HK-2 (cell line): ENCODE results near the gene ZNF407.
"Not testable (repeated sequence)": the region's sequence is repeated elsewhere in the genome, so short reads cannot be mapped to it uniquely, and the experiment has no call there.

Experiments
- DNase-seq: peaks from one replicate; pipeline ENCODE4 v3.0.0-alpha.2; 2018; ENCODE audit not compliant: unreplicated experiment

Gene ZNF407

DNA sequence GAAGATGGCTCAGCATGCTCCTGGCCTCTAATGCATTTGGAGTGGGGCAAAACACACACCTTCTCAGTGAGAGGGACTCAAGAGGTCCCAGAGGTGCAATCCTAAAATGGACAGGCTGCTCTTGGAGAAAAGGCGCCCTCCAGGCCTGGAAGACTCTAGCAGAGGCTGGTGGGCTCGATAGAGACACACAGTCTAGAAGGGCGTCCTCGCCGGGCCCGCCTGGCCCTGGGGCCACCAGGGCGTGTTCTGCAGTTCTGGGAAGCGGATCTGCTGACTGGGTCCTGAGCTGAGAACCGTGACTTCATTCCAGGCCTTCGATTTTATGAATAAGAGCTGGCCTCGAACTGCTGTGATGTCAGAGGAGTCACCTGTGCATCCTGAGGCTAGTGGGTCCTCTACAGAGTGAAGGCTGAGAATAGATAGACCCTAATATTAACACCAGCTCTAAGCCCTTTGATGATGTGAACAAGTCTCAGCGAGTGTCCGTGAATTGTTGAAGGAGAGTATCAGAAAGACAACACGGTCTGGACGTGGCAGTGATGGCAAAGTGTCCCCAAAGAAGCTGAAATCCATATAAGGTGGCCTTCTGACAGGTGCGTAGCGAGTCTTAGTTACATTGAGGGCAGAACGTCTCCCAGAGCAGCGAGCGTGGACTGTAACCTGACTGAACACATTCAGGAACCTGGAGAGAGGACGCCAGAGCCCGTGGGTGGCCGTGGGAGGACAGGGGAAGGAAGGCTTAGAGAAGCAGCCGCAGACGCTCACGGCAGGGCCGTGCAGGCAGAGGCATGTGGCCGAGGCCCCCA lies 474.4 kb downstream of the ZNF407 start:
- DNase-seq: no peak

DNA sequence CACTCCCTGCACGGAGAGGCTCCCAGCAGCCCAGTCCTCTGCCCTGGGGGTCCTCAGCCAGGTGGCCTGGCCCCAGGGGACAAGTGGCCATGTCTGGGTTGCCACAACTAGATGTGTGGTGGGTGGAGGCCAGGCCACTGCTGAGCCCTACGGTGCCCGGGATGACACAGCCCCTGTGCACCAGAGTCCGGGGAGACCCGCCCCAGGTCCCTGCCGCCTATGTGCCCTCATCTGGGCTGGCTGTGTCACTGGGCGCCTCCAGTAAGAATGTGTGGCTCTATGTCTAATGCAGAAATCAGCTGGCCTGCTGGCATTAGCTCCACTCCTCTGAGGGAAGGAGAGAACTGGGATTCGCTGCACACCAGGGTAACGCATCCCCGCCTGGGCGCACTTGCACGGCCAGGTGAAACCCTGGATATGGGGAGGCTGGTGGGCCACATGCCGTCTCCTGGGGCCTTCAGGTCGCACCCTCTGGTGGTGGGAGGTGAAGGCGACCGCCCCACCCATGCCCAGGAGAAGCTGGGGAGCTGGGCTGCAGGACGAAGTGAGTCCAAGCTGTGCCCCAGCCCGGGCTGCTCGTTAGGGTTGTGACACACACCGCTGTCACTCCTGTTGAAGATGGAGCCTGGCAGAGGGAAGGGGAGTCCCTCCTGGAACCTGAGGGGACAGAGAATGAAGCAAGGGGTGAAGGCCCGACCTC lies 475.2 kb downstream of the ZNF407 start:
- DNase-seq: no peak

DNA sequence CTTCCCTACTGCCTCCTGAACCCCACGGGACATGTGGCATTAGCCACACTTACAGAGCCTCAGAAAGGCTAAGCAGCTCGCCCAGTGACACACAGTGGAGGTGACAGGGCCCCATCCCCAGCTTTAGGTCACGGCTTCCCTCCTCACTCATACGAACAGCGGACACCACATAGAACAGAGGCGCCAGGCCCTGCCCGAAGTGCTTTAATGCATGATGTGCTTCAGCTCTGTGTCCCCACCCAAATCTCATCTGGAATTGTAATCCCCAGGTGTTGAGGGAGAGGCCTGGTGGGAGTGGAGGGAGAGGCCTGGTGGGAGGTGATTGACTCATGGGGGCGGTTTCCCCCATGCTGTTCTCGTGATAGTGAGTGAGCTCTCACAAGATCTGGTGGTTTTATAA lies 476.0 kb downstream of the ZNF407 start:
- DNase-seq: no peak

DNA sequence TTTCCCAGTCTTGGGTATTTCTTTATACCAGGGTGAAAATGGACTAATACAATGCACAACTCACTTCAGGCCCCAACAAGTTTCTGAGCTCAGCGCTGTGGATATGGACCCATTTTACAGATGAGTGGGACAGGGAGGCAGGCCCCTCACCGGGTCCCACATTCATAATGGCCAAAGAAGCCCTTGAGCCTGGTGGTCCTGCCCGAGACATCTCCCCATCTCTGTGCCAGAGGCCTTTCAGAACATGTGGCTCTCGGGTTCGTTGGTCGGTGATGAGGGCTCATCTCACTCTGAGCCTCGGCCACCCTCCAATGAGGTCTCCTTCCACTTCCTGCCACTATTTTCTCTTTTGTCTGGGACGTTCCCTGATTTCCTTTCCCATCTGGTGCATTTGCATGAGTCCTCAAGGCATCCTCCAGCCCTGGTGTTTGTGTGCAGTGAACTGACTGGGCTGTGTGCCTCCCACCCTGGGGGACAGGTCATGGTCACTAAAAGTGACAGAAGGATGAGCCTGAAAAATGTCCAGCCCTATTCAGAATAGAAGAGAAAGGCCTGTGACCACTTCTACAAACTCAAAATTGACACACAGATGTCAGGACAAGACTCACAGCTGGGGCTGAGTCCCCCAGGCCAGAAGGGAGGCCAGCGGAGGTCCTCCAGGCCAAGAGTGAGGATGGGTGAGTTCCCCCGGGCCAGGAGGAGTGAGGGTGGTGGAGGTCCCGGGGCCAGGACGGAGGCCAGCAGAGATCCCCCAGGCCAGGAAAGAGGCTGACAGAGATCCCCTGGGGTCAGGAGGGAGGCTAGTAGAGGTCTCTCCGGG lies 476.7 kb downstream of the ZNF407 start:
- DNase-seq: no peak

DNA sequence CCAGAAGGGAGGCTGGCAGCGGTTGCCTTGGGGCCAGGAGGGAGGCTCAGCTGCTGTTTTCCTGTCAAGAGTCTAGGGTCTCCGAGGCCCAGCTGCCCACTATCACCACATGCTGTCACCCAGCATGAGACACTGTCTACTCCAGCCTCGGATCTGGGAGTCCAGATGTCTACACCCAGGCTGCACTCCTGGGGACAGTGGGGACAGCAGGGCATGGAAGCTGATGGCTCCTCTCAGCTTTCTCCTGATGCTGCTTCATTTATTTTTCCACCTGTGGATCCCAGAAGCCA lies 477.3 kb downstream of the ZNF407 start:
- no peak for DNase-seq

DNA sequence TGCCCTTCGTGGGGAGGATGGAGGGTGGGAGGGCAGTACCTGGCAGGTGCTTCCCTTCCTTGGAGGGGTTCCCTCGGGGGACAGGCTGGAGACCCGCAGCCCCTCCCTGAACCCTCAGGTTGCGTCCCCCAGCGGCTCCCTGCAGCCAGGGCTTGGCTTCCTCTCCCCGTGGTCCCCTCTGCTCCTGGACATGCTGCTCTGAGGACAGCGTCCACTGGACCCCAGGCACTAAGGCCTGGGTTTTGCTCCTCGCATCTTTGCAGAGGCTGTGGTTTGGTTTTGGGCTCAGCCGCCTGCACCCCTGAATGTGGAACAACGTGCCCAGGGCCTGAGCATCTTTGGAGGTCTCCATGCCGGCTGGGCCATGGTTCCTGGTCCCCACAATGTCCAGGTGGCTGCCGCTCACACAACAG lies 477.8 kb downstream of the ZNF407 start:
- no peak for DNase-seq

DNA sequence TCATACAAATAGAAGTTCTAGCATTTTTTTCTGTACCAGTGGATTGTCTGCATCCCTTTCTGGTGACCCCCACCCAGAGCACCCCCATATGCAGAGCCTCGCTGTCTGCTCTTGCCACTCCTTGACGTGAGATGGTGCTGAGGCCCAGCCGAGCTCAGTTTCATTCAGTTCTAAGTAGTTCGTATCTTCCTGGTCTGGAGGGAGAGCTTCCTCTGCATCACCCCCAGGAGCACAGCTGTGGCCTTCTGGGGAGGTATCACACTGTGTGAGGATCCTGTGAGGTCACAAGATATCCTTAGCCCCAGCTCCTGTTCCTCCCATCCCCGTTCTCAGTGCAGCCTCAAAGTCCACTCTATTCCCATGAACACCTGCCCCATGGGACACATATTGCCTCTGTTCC lies 478.6 kb downstream of the ZNF407 start:
- no peak for DNase-seq

DNA sequence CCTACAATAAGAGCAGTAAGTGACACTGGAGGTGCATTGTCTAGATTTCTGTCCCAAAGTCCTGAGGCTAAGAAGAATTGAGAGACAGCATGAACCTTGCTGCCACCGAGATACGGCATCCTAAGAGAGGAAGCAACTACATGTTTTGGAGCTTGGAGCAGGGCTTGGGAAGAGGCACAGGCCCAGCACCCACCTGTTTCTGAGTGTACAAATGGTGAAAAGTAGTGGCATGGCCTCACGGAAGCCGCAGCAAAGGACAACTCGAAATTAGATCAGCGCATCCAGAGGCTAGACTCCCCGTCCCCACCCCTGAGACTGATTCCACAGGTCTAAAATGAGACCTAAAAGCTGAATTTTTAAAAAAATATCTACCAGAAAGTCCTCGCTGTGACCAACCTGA lies 483.8 kb downstream of the ZNF407 start:
- no peak for DNase-seq

DNA sequence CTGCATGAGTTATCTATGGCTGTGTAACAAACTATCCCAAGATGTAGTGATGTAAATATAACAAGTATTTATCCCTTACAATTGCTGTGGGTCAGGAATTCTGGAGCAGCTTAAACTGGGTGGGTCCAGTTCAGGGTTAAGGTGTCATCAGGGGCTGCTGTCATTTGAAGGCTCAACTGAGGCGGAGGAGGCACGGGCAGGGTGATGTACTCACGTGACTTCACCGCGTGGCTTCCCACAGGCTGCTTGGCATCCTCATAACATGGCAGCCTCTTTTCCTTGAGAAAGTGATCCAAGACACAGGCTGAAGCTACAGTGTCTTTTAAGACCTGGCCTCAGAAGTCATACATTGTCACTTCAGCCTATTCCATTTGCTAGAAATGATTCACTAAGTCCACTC lies 485.5 kb downstream of the ZNF407 start:
- DNase-seq: no peak

DNA sequence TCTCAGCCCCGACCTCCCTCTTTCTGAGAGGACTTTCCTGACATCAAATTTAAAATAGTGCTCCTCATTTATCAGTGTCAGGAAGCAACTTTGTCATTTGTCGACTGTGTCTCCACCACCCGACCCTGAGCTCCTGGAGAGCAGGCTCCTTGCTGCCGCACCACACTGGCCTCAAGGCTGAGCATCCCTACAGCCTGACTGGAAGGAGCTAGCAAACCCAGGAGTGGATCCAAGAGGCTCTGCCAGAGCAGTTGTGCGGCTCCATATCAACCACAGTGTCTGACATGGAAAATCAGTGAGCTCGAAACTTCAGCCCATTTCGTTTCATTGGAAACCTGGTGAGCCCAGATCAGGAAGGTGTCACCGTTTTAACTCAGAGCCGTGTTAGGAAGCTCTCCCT lies 486.1 kb downstream of the ZNF407 start:
- DNase-seq: no peak

DNA sequence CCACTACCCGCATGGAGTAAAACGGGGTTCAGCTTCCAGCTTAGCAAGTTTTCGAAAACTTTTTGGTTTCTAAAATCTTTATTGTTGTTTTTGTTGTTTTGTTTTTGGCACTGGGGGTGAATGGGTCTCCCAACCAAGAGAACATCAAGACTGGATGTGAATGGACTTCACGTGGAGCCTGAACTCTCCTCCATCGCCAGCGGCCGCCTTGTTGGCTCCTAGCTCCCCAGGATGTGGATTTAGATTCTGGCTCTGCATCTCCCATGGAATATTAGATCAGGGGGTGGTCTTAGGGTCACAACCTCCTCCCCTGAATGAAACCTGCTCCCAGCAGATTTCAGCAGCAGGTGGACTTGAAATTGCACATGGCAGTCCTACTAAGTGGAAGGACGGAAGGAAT lies 488.0 kb downstream of the ZNF407 start:
- DNase-seq: not testable (repeated sequence)

DNA sequence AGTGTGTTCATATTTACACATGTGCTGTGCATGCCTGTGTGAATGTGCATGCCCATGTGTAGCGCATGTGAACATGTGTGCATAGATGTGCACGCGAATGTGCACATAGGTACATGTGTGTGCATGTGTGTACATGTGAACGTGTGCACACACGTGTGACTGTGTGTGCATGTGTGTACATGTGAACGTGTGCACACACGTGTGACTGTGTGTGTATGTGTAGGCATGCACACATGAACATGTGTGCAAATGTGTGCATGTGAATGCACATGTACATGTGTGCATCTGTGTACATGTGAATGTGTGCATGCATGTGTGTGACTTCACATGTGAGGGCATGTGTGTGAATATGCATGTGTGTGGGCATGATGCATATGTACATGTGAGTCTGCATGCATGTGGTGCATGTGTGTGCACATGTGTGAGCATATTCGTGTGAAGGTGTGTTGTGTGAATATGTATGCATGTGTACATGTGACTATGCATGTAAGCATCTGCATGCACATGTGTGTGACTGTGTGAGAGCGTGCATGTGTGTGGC lies 488.9 kb downstream of the ZNF407 start:
- DNase-seq: no peak

DNA sequence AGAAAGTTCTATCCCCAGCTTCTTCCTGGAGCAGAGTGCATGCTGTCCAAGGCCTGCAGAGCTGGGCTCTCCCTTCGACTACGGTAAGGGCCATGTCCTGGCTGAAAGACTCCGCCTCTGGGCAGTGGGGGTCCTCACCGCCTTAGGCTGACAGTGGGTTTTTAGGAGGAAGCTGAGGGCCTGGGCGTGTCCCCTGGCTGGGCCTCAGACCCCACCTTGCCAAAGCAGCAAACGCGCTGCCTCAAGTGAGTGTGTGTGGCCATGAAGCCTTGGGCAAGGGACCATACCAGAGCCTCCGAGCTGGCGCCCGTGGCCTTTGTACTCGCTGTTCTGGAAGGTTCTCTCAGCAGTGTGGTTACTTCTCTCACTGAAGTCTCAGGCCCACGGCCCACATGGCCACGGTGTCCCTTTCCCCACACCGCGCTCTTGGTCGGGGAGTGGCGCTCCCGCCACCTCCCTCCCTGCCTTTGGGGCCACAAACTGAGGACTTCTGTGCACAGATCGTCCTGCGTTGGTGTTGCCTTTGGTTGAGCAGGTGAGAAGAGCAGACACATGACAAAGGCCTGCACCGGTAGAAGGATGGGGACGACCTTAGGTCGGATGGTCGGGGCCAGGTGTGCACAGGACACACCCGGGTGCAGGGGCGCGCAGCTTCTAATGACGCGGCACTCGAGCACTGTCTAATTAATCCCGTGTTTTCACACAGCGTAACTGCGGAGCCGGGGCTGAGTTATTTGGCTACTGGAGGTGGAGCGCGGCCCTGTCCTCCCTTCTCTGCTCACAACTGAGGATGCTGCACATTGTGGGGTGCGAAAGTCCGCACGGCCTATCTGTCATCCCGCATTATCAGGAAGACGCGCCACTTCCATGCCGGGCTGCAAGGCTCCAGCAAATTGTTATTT lies 489.7 kb downstream of the ZNF407 start:
- no peak for DNase-seq

DNA sequence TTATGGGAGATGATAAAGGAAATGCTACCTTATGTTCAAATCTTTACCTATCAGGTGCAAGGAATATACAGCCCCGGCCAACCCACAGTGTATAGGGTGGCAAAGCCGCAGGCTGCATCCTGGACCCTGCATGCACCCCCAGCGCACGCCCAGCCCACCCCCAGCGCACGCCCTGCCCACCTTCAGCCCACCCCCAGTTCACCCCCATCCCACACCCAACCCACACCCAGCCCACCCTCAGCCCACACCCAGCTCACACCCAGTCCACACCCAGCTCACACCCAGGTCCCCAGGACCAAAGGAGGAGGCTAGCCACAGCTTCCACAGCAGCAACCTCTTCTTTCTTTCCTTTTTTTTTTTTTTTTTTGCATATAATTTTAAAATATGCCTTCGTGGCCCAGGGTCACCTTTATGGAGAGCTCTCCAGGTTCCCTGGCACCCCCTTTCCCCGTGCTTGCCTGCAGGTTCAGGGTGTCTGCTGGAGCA lies 490.4 kb downstream of the ZNF407 start:
- no peak for DNase-seq

DNA sequence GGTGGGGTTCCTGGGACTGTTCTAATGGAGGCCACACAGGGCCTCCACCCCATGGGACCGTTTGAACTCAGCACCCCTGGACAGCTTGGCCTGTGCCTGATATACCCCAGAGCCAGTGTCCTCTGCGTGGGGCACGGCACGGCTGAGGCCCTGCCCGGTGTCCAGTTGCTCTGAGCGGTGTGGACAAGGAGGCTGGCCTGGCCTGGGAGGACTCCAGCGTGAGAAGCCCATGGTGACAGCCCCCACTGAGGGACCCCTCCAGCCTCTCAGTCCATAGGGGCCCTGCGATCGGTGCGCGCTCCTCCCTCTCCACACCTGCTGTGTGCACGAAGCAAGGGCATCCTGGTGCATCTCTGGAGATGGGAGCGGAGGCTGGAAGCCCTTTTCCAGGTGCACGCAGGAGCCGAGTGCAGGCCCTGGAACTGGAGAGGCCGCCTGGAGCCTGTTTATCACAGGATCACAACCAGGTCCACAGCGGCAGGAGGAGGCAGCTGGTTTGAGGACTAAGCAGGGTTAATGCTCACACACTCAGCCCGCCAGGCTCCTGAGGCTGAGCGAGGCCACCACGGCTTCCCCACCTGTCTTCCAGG lies 491.0 kb downstream of the ZNF407 start:
- DNase-seq: no peak

DNA sequence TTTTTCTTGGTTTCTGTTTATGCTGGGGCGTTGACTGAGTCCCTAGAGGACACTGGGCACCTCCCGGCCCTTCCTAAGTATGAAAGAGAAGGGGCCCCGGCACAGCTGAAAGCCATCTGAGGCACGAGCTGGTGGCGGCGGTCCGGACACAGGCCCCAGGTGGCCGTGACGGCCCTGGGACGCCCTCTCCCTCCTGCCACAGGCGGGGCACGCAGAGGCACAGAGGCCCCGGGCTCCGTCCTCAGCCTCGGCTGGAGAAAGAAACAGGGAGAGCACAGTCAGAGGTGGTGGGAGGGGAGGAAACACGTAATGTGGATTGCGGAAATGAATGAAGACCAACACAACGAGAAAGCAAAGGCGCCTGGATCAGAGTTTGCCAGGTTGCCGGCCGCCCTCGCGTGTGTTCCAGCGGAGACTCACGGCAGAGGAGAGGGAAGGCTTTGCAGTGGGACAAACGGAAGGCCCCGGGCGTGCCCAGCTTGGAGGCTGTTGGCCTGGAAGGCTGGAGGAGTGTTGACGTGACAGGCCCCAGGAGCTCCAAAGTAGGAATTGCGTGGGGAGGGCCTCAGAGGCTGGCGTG lies 492.2 kb downstream of the ZNF407 start:
- no peak for DNase-seq

DNA sequence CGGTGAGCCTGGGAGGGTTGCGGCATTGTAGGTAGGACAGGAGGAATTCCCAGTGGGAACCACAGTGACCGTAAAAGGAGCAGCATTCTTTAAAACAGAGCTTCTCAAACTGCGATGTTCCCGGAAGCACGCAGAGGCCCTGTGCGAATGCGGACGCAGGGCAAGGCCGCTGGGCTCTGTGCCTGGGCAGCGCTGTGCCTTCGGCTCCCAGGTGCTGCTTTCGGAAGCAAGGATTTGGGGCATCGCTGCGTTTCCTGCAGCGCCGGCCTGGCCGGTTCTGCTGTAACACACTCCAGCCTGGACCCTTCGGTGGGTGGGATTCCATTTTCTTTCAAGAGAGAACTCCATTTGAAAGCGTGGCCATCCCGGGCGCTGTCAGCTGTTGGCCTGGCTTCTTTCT lies 492.7 kb downstream of the ZNF407 start:
- DNase-seq: no peak

DNA sequence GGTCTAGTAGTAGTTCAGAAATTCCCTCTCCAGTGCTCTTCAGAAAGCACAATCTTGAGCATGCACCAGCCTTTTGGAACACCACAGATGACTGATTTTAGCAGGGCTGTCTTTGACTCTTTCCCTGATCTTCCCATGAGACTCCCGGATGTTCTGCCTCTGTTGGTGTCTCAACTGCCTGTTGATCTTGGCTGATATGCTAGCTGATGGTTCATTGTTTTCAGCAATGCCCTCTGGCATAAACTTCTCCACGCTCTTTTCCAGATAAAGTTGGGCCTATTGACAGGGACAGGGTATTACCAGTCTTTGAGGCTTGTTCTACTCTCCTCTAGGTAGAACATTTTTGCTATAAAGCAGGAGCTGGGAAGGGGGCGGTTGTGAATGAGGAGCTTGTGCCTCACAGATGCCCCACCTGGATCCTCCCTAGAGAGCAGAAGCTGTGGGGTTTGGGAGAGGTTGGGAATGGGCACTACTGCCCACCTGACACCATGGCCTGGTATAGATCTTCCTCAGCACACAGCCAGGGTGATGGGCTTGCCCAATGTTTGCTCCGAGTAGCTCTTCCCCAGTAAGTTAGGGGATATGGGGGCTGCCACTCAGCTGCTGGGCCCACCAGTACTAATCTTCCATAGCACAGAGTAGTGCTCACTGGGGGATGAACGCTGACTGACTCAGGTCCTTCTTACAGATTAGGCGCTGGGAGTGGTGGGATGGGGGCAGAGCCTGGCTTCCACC lies 500.0 kb downstream of the ZNF407 start:
- DNase-seq: no peak

DNA sequence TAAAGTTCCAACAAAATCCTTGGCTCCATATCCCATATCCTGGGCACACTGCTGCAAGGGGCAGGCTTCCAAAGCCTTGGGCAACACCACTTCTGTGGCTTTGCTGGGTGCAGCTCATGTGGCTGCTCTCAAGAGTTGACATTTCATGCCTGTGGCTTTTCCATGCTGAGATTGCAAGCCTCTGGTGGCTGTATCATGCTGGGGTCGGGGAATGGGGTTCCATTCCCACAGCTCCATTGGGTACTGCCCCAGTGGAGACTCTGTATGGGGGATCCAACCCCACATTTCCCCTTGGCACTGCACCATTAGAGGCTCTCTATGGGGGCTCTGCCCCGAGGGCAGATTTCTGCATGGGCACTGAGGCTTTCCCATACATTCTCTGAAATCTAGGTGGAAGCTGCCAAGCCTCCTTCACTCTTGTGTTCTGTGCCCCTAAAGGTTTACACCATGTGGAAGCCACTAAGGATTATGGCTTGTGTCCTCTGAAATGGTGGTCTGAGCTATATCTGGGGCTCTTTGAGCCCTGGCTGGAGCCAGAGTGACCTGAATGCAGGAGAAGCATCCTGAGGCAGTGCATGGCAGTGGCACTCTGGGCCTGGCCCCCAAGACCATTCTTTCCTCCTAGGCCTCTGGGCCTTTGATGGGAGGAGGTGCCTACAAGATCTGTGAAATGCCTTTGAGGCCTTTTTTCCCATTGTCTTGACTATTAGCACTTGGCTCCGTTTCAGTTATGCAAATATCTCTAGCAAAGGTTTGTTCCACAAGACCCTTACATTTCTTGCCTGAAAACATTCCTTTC lies 503.4 kb downstream of the ZNF407 start:
- no peak for DNase-seq
